ENCODE data around the gene HECW1. TPM values are rescaled to one million over a fixed set of nuclear protein-coding genes. Genes with fewer than 3 reads are reported as not detected.

Gene HECW1
- total and polyA plus RNA-seq, 2 of the 13 experiments (the other 11 are each of a cell fraction or from before 2014, with no cell fraction given) = not detected

- DNase-seq (ENCODE audit: low spot score) (peak; percentile 3), ATAC-seq (peak; percentile 66), FAIRE-seq (no peak)
- no peaks in the 10 kb centered on the region for H3K9me3 ChIP-seq (ENCODE audit: low read length)
- no peaks in the 10 kb centered on the region for H4K20me1 ChIP-seq (ENCODE audit: insufficient read depth, low read length)
- no peaks in the 10 kb centered on the region for H3K36me3 ChIP-seq (replicated peaks in 1 of 2; ENCODE audit: control insufficient read depth in 1 of 2, insufficient read depth in 2 of 2, low read length in 2 of 2)
- 2% methylated on average over 5 of the region's 5 CpGs for WGBS (ENCODE audit: low lambda C conversion rate)
- H3K4me2 ChIP-seq (ENCODE audit: low read depth, low read length) = no peak overlapping the region
- in situ Hi-C loops (cut with HindIII; ENCODE audit: extremely low pct_ligation_motif_present, low pct_unique_long_range_greater_than_20kb) = no loop called here
- no peak overlapping the region for H3K9ac ChIP-seq (ENCODE audit: insufficient read depth, low read depth, low read length)
- H2AFZ ChIP-seq (ENCODE audit: low read length) = no peak overlapping the region
- no peak overlapping the region for H3K27ac ChIP-seq (ENCODE audit: extremely low read length, insufficient read depth, low read length)
- no peaks in the 10 kb centered on the region for H3K79me2 ChIP-seq (ENCODE audit: insufficient read depth, low read length)
- ChIA-PET CTCF (ENCODE audit: low intra/inter-chr PET ratio, low total read pairs) (no interaction called here), POLR2A (no interaction called here)
- H3K27me3 ChIP-seq (ENCODE audit: control insufficient read depth in 1 of 2, insufficient read depth in 2 of 2, low read length in 2 of 2) = no peaks in the 10 kb centered on the region
- no peaks in the 10 kb centered on the region for H3K4me1 ChIP-seq (ENCODE audit: insufficient read depth, low read length)
- no peak overlapping the region for H3K4me3 ChIP-seq (replicated peaks in 1 of 3; ENCODE audit: insufficient read depth in 1 of 3, low read depth in 2 of 3, low read length in 3 of 3)
- intact Hi-C loops (cut with micrococcal nuclease; ENCODE audit: unreplicated experiment) = no loop called here
- no TSS peak for BruUV-seq (replicated peaks)
- TF ChIP-seq ZNF737 (CRISPR knock-in tag; IDR thresholded peaks at IDR 0.05; ENCODE audit: borderline replicate concordance) (no peak), CTCF (CRISPR knock-in tag; IDR thresholded peaks at IDR 0.05) (peak; percentile 35), ZNF674 (CRISPR knock-in tag; IDR thresholded peaks at IDR 0.05; ENCODE audit: low read depth) (no peak)
Measured at GRCh38 chr7:43211286-43211685, 98.8 kb downstream of the HECW1 start.

GRCh38 chr7:43211693-43212092, 99.2 kb downstream of the HECW1 start:
- no TSS peak for BruUV-seq (replicated peaks)
- H3K27ac ChIP-seq (ENCODE audit: extremely low read length, insufficient read depth, low read length) = no peak overlapping the region
- ChIA-PET CTCF (ENCODE audit: low intra/inter-chr PET ratio, low total read pairs) (no interaction called here), POLR2A (no interaction called here)
- no peaks in the 10 kb centered on the region for H3K79me2 ChIP-seq (ENCODE audit: insufficient read depth, low read length)
- no peak for TF ChIP-seq THAP11 (CRISPR knock-in tag; IDR thresholded peaks at IDR 0.05)
- TF ChIP-seq ZNF607 (CRISPR knock-in tag; IDR thresholded peaks at IDR 0.05; ENCODE audit: borderline replicate concordance) = no peak
- no peak for TF ChIP-seq RBFOX2 (IDR thresholded peaks at IDR 0.05; ENCODE audit: low read depth, low read length)
- TF ChIP-seq MATR3 (CRISPR knock-in tag; IDR thresholded peaks at IDR 0.05) = no peak
- no peak for TF ChIP-seq CREB3 (CRISPR knock-in tag; IDR thresholded peaks at IDR 0.05)
- TF ChIP-seq PCBP2 (optimal IDR thresholded peaks at IDR 0.05; ENCODE audit: low read depth, low read length, poor library complexity, severe bottlenecking) = no peak
- no peak for TF ChIP-seq CBX2 (IDR thresholded peaks at IDR 0.05; ENCODE audit: low read depth, low read length)
- TF ChIP-seq CBX2 (CRISPR knock-in tag; IDR thresholded peaks at IDR 0.05; ENCODE audit: low read depth) = no peak
- TF ChIP-seq ZBTB34 (CRISPR knock-in tag; IDR thresholded peaks at IDR 0.05) = no peak
- TF ChIP-seq ZNF761 (CRISPR knock-in tag; conservative IDR thresholded peaks at IDR 0.05) = no peak
- TF ChIP-seq XRCC5 (optimal IDR thresholded peaks at IDR 0.05; ENCODE audit: low read length) = no peak
- TF ChIP-seq ZNF451 (CRISPR knock-in tag; IDR thresholded peaks at IDR 0.05) = no peak
- no peak for TF ChIP-seq RAD21 (CRISPR knock-in tag; IDR thresholded peaks at IDR 0.05)
- no peak for TF ChIP-seq ZNF10 (CRISPR knock-in tag; IDR thresholded peaks at IDR 0.05; ENCODE audit: borderline replicate concordance, low read depth)
- in situ Hi-C loops (cut with HindIII; ENCODE audit: extremely low pct_ligation_motif_present, low pct_unique_long_range_greater_than_20kb) = no loop called here
- H3K9ac ChIP-seq (ENCODE audit: insufficient read depth, low read depth, low read length) = no peak overlapping the region
- H4K20me1 ChIP-seq (ENCODE audit: insufficient read depth, low read length) = no peaks in the 10 kb centered on the region
- no peaks in the 10 kb centered on the region for H3K27me3 ChIP-seq (ENCODE audit: control insufficient read depth in 1 of 2, insufficient read depth in 2 of 2, low read length in 2 of 2)
- H3K4me3 ChIP-seq (replicated peaks in 1 of 3; ENCODE audit: insufficient read depth in 1 of 3, low read depth in 2 of 3, low read length in 3 of 3) = no peak overlapping the region
- FAIRE-seq (no peak), DNase-seq (ENCODE audit: low spot score) (no peak), ATAC-seq (no peak)
- no peak overlapping the region for H3K4me2 ChIP-seq (ENCODE audit: low read depth, low read length)
- H3K36me3 ChIP-seq (replicated peaks in 1 of 2; ENCODE audit: control insufficient read depth in 1 of 2, insufficient read depth in 2 of 2, low read length in 2 of 2) = no peaks in the 10 kb centered on the region
- no peaks in the 10 kb centered on the region for H3K9me3 ChIP-seq (ENCODE audit: low read length)
- no peaks in the 10 kb centered on the region for H3K4me1 ChIP-seq (ENCODE audit: insufficient read depth, low read length)
- no peak overlapping the region for H2AFZ ChIP-seq (ENCODE audit: low read length)
- intact Hi-C loops (cut with micrococcal nuclease; ENCODE audit: unreplicated experiment) = no loop called here

Data from HepG2 (cell line).